Pulmonary artery endothelial cell (primary cell): Measurements from ENCODE around the gene HAS3. TPM values are rescaled to one million over a fixed set of nuclear protein-coding genes. Genes with fewer than 3 reads are reported as not detected.
A peak's percentile ranks its signal among the peaks of the same experiment; 100 is the strongest.
"Not testable (repeated sequence)": the region's sequence is repeated elsewhere in the genome, so short reads cannot be mapped to it uniquely, and the experiment has no call there.

ENCODE experiments used
- DNase-seq: peaks from one replicate; pipeline ENCODE4 v3.0.0-alpha.2; 2011; ENCODE audit warnings: low read depth, low spot score
- total RNA-seq: library from RNA; depleted of rRNA; stranded (reverse); fragments of >200 nt; gene quantifications from 2 replicates; pipeline ENCODE4 v1.2.3, GENCODE V29; 2014

HAS3 gene
- total RNA-seq, 1 donor from 2014 or later, result 1.1 TPM

DNA sequence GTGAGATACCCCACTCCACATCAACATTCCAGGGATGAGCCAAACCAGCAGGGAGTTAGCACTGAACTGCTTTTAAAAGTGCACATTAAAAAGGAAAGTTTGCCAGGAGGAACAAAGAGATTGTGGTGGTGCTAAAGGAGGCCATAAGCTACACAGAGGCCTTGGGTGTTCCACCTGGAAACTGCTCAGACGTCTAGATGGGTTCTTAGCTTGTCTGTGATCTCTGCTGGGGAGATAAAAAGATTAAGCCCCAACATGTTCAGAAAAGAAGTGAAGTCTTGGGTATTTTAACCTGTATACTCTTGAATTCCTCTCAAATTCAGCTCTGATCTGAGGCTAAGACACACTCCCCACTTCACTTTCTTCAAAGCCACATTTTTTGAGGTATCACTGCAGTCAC is 10.4 kb downstream of the HAS3 start:
- DNase-seq, result no peak

DNA sequence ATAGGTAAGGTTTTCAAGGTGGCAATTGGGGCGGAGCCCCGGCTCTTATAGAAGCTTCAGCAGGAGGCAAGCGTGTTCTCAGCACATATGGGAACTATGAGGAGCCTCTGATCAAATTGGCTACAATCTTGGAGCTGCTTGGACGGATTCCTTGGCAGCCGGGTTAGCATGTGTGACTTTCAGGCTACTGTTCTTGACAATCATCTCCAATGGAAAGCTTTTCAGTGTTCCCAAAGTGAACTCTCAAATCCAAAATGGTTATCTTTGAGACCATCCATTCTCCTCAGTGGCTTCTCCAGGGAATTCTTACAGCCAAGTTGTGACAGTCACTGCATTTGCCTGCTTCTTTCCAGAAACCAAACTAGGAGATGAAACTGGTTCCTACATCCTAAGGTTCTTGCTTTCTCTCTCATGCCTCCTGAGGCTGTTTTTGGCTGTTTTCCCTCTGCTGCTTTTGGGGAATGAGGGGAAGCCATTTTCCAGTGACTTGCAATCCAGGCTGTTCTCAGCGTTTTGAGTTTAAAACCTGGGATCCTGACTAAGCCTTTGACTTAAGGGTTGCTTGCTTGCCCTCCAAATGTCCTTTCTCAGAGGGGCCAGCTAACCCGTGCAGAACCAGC is 10.9 kb downstream of the HAS3 start:
- no peak for DNase-seq

DNA sequence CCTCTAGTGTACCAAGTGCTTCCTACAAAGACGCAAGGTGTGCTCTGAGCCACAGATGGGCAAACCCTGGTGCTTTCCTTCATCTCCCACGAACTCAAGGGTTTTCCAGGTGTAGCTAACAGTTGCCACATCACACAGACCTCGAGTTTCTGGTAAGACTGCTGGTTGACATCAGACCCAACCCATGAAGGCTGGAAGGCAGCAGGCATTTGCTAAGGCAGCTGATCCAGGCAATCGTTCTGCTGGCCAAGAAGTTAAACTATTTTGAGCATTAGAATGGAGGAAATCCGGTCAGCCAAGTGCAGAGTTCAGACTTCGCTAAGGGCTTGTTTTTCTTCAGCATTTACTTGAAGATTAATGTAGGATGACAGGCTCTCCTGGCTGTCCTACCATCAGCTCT is 11.5 kb downstream of the HAS3 start:
- DNase-seq, result no peak

DNA sequence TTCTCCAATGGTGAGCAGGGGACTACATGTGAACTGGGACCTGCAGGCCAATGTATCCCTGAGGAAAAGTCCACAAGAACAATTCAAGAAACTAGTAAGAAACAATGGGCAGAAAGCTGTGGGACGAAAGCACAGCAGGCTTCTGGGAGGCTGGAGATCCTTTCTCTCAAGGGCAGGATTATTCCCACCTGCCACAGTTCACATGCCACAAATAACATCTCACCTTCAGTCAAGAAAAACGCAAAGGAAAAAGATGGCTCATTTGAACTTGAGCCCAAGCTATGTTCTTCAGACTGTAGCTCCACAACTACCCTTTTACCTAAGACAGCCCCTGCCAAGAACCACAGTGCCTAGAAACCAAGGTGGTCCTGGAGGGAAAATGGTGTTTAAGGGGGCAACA is 13.0 kb downstream of the HAS3 start:
- DNase-seq, result no peak

DNA sequence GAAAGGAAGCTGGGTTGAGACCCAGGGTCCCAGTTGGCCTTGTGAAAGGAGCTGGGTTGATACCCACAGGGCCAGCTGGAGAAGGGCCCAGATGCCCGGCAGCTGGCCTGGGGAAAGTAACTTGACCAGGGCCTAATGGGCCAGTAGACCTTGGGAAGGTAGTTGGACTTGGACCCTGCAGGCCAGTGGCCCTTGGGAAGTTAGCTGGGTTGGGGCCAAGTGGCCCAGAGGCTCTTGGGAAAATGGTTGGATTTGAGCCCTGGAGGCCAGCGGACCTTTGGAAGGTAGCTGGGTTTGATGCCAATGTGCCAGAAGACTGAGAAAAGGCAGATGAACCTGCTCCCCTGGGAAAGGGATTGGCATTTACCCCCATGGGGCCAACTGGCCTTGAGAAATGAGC is 13.5 kb downstream of the HAS3 start:
- DNase-seq, result no peak

DNA sequence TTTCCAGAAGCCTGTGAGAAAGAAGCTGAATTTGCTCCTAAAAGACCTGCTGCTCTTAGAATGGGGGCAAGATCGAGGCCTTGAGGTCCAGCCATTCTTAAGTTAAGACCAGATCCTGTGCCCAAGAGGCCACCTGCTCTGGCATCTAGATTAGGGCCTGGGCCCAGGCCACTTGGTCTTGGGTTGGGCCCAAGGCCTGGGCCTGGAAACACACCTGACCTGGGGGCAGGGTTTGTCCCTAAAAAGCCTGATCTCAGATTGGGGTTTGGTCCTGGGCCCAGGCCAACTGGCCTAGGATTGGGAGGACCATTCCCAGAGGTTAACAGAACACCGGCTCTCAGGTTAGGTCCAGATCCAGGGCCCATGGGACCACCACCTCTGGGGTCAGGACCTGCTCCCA is 14.1 kb downstream of the HAS3 start:
- DNase-seq, result no peak

DNA sequence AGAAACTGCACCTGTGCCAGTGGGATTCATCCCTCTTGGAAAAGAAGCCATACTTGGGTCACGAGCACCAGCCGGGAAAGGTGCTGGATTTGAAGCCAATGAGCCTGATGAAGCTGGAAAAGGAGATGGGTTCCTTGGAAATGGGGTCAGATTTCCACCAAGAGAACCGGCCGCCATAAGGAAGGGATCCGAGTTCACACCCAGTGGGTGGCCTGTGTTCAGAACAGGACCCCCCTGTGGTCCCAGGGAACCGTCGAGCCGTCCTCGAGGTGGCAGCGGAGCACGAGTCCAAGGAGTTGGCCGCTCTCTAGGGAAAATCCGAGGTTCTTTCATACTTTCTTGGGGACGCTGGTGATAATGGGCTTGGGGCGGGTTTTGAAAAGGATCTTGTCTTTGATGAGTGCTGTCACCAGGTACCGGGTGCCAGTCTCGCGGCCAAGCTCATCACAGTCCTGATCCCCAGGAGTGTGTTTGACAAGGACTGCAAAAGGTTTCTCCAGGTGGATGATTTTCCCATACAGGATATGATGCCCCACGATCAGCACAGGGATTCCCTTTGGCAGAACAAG is 14.7 kb downstream of the HAS3 start:
- no peak for DNase-seq

DNA sequence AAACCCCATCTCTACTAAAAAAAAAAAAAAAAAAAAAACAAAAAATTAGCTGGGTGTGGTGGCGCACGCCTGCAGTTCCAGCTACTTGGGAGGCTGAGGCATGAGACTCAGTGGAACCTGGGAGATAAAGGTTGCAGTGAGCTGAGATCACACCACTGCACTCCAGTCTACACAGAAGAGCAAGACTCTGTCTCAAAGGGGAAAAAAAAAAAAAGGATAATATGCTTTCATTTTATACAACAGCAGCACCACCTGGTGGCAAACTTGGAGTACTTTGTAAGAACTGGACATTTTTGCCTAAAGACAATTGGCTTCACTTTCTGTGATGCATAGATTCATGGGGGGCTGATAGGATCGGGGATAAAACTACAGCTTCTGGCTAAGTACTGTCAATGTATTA is 18.5 kb downstream of the HAS3 start:
- DNase-seq, result no peak

DNA sequence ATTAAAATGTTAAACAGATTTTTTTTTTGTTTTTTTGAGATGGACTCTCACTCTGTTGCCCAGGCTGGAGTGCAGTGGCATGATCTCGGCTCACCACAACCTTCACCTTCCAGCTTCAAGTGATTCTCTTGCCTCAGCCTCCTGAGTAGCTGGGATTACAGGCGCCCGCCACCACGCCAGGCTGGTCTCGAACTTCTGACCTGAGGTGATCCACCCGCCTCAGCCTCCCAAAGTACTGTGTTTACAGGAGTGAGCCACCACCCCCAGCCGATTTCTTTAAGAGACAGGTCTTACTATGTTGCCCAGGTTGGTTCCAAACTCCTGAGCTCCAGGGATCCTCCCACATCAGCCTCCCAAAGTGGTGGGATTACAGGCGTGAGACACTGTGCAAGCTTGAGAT is 19.0 kb downstream of the HAS3 start:
- not testable (repeated sequence) for DNase-seq

DNA sequence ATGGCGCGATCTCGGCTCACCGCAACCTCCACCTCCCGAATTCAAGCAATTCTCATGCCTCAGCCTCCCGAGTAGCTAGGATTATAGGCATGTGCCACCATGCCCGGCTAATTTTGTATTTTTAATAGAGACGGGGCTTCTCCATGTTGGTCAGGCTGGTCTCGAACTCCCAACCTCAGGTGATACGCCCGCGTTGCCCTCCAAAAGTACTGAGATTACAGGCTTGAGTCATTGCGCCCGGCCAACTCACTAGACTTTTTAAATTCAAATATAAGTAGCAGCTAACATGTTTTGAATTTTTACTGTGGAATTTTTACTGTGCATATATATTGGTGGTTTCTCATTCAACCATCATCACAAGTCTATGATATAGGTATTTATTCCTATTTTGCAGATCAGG is 19.5 kb downstream of the HAS3 start:
- DNase-seq, result not testable (repeated sequence)

DNA sequence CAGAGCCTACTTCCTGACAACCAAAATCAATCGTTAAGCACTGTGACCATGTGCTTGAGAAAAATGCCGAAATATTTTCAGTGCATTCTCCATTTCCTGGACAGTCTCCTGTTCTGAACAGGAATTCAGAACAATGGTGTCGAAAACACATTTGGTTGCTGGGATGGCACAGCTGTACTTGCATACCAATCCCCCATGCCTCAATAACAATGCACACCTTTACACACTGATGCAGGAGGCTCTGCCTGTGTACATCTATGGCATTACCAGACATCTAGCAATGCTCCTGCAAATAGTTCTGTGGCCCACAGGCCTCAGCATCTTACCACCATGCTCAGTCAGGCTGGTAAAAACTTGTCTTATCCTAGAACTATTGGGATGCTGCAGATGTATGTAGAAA is 20.8 kb downstream of the HAS3 start:
- DNase-seq, result no peak

DNA sequence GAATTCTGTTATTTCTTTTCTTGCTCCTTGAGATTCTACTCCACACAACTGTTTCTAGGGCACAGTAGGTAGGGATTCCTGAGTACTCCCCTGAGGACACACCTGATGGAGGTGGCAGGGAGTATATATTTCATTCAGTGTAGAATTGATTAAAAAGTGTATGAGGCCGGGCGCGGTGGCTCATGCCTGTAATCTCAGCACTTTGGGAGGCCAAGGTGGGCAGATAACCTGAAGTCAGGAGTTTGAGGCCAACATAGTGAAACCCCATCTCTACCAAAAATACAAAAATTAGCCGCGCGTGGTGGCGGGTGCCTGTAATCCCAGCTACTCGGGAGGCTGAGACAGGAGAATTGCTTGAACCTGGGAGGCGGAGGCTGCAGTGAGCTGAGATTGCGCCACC is 21.3 kb downstream of the HAS3 start:
- DNase-seq, result not testable (repeated sequence)

DNA sequence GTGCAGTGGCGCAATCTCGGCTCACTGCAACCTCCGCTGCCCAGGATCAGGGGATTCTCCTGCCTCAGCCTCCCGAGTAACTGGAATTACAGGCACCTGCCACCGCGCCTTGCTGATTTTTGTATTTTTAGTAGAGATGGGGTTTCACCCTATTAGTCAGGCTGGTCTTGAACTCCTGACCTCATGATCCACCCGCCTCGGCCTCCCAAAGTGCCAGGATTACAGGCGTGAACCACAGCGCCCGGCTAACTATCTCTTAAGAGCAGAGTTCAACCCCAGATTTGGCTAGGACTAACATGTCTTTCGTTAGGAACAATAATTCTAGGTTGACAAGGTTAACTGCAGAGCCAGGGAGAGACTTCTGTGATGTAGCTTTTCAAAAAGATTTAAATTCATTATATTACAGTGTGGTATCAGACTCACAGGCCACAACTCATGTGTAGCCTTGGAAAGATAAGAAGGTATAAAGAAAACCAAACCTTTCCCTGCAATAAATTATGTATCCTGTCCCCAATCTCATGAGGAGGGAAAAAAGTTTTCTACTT is 22.6 kb downstream of the HAS3 start:
- DNase-seq, result no peak

DNA sequence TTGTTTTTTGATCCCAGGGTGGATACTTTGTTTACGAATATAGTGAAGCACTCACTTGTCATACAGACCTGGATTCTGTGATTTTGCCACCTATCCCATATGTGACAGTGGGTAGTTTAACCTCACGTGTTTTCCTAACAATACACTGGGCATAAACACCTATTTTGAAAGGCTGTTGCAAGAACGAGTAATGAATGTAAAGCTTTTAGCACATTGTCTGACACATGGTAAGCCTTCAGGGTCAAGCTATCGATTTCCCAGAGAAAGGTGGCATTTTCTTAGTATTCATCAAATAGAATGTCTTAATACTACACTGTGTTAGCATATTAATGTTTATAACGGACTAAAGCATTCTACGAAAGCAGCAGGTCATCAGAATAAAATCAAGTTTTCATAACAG is 25.0 kb downstream of the HAS3 start:
- DNase-seq, result no peak

DNA sequence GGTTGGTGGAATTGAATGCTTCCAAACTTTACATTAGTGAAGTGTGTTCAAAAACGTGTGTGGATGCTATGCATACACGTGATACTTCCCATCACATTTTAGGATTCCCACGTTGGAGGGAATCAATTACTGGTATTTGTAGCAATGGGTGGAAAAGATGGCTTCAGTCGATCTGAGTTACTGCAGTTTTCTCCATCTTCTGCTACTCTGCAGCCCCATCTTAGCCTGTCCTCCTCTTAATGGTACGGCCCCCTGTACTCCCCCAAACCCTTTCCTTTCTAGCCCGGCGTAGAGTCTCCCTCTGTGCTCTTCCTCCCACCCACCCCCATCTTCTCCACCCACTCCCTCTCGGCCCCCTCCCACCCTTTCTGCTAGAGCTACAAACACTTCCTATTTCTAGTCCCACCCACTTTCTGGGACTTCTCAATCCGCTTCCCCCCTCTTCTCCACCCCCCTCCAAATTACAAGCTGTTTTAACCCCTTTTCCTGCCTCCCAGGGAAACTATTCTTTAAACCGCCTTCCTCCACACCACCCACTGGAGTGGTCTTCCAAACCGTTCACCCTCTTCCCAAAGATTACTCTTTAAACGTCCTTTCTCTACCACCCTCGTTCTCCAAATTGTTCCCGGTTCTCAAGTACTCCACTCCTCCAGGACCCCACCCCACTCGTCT is 25.9 kb downstream of the HAS3 start:
- no peak for DNase-seq

DNA sequence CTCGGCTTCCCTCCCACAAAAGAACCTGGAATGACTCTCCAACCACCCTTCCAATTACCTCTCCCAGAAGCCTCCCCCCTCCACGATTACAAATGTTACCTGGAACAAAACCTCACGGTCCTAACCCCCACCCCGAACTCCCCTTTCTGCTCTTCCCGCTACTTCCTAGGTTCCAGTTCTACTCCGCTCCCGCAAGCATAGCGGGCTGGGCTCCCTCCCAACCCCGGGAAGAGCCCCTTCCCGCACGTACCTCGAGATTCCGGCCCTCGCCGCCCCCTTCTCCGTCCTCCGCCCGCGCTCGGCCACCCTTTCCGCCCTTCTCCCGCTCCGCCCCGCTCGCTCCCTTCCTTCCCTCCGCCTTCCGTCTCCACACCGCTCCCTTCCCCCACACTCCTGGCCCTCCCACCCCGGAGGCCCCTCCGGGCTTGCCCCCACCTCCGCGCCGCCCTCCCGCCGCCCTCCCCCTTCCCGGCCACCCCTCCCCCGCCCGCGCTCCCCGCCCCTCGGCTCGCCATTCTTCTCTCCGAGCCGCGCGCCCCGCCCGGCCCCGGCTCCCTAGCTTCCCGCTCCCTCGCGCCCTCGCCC is 26.5 kb downstream of the HAS3 start:
- peak; percentile 48 for DNase-seq

DNA sequence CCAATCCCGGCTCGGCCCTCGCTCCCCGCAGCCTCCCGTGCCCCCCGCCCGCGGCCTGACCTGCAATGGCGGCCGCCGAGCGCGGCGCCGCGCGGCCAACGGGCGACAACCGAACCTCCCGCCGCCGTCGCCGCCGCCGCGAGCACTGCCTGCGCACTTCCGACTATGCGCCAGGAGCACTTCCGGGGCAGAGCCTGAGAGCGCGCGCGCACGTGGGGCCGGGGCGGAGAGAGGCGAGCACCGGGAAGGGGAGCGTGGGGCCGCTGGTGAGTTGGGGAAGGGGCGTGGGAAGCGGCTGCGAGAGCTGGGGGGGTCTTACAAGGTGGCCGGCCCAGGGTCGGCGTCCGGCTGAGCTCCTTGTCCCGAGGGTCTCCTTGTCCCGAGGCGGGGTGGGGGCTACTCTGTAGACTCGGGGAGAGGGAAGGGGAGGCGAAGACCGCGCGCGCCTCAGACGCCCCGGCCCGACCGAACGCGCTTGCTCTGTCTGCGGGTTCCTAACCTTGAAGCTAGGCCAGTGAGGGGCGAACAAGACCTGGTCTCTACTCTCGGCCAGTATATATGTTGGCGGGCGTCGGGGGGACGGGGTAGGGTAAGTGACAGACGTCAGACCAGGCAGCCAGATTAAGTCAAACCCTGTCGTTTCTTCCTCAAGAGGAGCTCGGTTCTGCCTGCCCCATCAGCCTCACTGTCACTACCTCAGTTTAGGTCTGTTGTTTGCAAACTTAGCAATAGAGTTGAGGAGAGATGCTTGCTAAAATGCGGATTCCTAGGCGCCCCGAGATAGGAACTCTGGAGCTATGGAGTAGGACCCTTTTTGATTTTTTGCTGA is 27.2 kb downstream of the HAS3 start, which contains the start of the genes CHTF8 and UTP4:
TSS of gene CHTF8 (minus strand) at position 165 of the 829 bp plus-strand sequence. CDS start 11,130 bp downstream, outside the sequence.
TSS of gene UTP4 (plus strand) at position 226 of the 829 bp plus-strand sequence. CDS start 811 bp downstream, outside the sequence.
- DNase-seq, result no peak

DNA sequence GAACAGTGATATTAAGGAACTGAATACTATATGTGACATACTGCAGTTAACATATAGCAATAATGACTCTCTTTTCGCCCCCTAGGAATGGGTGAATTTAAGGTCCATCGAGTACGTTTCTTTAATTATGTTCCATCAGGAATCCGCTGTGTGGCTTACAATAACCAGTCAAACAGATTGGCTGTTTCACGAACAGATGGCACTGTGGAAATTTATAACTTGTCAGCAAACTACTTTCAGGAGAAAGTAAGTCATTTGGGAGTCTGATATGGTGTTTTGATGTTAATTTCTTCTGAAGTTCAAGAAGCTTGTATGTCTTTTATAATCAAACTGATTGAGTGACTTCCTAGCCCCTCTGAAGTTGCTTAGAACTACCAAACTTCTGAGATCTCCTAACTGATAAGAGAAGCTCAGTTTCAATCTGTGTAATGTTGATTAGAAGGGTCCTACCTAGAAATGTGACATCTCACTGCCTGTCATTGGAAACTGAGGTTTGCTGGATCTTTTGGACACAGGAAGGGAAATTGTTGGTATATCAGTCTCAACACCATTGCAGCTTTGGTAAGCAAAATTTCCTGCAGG is 28.0 kb downstream of the HAS3 start:
- DNase-seq, result no peak

DNA sequence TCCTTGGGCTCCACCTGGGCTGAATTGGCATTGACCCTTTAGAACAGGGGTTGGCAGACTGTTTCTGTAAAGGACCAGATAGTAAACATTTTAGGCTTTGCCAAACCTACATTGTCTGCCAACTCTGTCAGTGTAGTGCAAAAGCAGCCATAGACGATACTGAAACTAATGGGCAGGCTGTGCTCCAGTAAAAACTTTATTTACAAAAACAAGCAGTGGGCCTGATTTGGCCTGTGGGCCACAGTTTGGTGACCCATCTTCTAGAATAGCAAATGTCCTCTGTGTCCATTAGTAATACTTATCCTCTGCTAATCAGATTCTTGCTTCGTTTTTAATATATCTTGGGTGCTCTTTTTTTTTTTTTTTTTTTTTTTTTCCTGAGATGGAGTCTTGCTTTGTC is 33.2 kb downstream of the HAS3 start:
- DNase-seq, result no peak

DNA sequence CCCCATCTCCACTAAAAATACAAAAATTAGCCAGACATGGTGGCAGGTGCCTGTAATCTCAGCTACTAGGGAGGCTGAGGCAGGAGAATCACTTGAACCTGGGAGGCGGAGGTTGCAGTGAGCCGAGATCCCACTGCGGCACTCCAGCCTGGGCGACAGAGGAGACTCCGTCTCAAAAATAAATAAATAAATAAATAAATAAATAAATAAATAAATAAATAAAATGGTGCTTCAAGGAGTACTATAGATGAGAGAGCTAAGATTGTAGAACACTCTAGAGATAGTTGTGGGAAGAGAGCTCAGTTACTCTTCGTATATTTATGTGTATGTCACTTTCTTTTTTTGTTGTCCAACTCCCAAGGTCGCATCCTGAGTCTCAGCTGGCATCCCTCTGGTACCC is 34.0 kb downstream of the HAS3 start:
- not testable (repeated sequence) for DNase-seq

DNA sequence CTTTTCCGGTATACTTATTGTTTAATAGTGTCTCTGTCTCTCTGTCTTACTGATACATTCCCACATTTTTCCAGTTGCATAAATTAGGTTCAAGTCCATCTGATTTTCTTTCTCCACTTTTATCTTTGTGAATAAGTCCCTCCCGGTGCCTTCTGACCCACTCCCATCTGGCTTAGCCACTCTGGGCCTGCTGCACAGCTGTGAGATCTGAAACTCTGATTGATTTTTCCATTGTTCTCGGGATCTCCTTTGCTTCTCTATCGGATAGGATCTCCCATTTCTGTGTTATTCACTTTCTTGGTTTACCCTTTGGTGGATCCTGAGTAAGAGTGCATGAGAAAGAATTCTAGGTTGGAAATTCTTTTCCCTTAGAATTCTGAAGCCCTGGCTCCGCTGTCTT is 35.6 kb downstream of the HAS3 start:
- DNase-seq, result no peak
